Ovary (tissue), 9 donors: ENCODE results near the gene APH1A. TPM values are rescaled to one million over a fixed set of nuclear protein-coding genes. Genes with fewer than 3 reads are reported as not detected.

ENCODE experiments used
- DNase-seq, 5 donors: peaks; one replicate each; pipeline ENCODE4 v3.0.0-alpha.2; 2019 to 2020
- H3K27ac ChIP-seq, 2 donors: fragments of 200-600 bp; one replicate each; pipeline versions ENCODE4 v1.5.1 to v1.8.0; 2019 to 2022
- H3K27me3 ChIP-seq: fragments of 200-600 bp; one replicate; pipeline ENCODE4 v1.8.0; 2022
- H3K36me3 ChIP-seq: fragments of 200-600 bp; sonication (generic); one replicate; pipeline ENCODE4 v1.5.1; 2019
- H3K4me1 ChIP-seq: one replicate; pipeline ENCODE4 v1.8.1; 2013; ENCODE audit warnings: mild to moderate bottlenecking, moderate library complexity; ENCODE audit not compliant: insufficient read depth
- H3K4me3 ChIP-seq: fragments of 200-600 bp; sonication (generic); one replicate; pipeline ENCODE4 v1.5.1; 2017
- H3K9me3 ChIP-seq, 2 donors: fragments of 200-600 bp in 1 of 2; sonication (generic) in 1 of 2; one replicate each; pipeline versions ENCODE4 v1.5.1 to v1.8.1; 2013 to 2019; ENCODE audit warnings: mild to moderate bottlenecking in 1 of 2, moderate library complexity in 1 of 2
- CTCF ChIP-seq, 3 donors: fragments of 450-650 bp in 2 of 3; fragments of 200-600 bp in 1 of 3; IDR thresholded peaks; one replicate each; pipeline versions ENCODE4 v1.5.1 to v1.8.0; 2016 to 2022; ENCODE audit warnings: antibody characterized with exemption in 3 of 3, mild to moderate bottlenecking in 1 of 3
- EP300 ChIP-seq: sonication (generic); formaldehyde crosslinking; IDR thresholded peaks from one replicate; pipeline ENCODE4 v1.6.1; 2017; ENCODE audit warnings: antibody characterized with exemption
- POLR2A ChIP-seq: fragments of 450-650 bp; IDR thresholded peaks from one replicate; pipeline ENCODE4 v1.6.1; 2017; ENCODE audit warnings: antibody characterized with exemption, mild to moderate bottlenecking, moderate library complexity
- WGBS, 3 donors: extraction: QIAGEN DNeasy Blood & Tissue Kit in 1 of 3; methylation state at CpG; one replicate each; pipeline versions ENCODE4 v1.1.5 to v1.1.7; 2013 to 2017; 5-methylcytosine and 5-hydroxymethylcytosine counted together
- intact Hi-C, 4 donors: fragments of 100-400 bp; cut with DNase I; formaldehyde crosslinking; loops; one replicate each; pipeline versions ENCODE4 v1.11.0 to v1.15.1; 2022 to 2023
- polyA plus RNA-seq, 2 donors: library from polyadenylated mRNA; stranded (reverse); fragments of 200-250 nt in 1 of 2; fragments of 350-450 nt in 1 of 2; fragmentation: Illumina TruSeq in 1 of 2; extraction: RNeasy Lipid Tissue Mini Kit (QIAGEN cat#74804) in 1 of 2; gene quantifications; one replicate each; pipeline ENCODE4 v1.2.3, GENCODE V29; 2013 to 2014
- total RNA-seq, 7 donors: library from RNA; depleted of rRNA in 2 of 7; stranded (reverse); fragments of >200 nt in 2 of 7; fragmentation: NEBNext Ultra II Directional in 3 of 7; extraction: Animal tissue kit (Norgen Biotek cat#: 25700) in 3 of 7; gene quantifications; one replicate each; pipeline versions ENCODE4 v1.1.0 to v1.2.4, GENCODE V29; 2016 to 2023
- donor health status: DM: no; HTN: no; CAD: no; lungs with moderate emphysema.
- donor health status: DM: no; HTN: no; CAD: no.
- donor health status: Bipolar disorder and iron deficiency.
- donor health status: DM: yes; HTN: yes; CAD: no.
- donor health status: DM: no; HTN: no; CAD: no.
- donor health status: DM: yes; HTN: yes; CAD: no.

APH1A gene
- total and polyA plus RNA-seq, 9 donors: 80.0 to 151 (median 116) TPM

- no peak for DNase-seq
- Histone ChIP-seq H3K4me3 (no peak overlapping the region), H3K27ac (no peak overlapping the region), H3K4me1 (peaks cover 3% of the 10 kb centered on the region), H3K36me3 (no peaks in the 10 kb centered on the region), H3K27me3 (no peaks in the 10 kb centered on the region), H3K9me3 (no peaks in the 10 kb centered on the region)
- TF ChIP-seq EP300 (no peak), POLR2A (no peak), CTCF (IDR thresholded peaks at IDR 0.05) (no peak)
- 54 to 68% (median 63%) methylated on average over 1 of the region's 1 CpG for WGBS, 3 donors
- intact Hi-C loops: no loop called here
Observed at GRCh38 chr1:150273311-150273710, 4.5 kb upstream of the APH1A start.

- DNase-seq: no peak
- Histone ChIP-seq H3K27me3 (no peaks in the 10 kb centered on the region), H3K36me3 (no peaks in the 10 kb centered on the region), H3K4me3 (no peak overlapping the region), H3K27ac (no peak overlapping the region), H3K9me3 (no peaks in the 10 kb centered on the region), H3K4me1 (peaks cover 8% of the 10 kb centered on the region)
- intact Hi-C loops: no loop called here
- WGBS, 3 donors: 91% methylated on average over 7 of the region's 7 CpGs
- no peak for TF ChIP-seq CTCF (IDR thresholded peaks at IDR 0.05)
- TF ChIP-seq EP300: no peak
- no peak for TF ChIP-seq POLR2A
Observed at GRCh38 chr1:150271291-150271959, 2.6 kb upstream of the APH1A start.

- no peaks in the 10 kb centered on the region for H3K9me3 ChIP-seq
- intact Hi-C loops: loop anchor here in 1 of 4 donors (2.0 kb wide), 1 partner anchor 13 kb away; the partner anchor contains the start of gene CIART
- peaks cover 8% of the 10 kb centered on the region for H3K4me1 ChIP-seq
- DNase-seq: no peak
- H3K27ac ChIP-seq: peak overlapping the region in 1 of 2 donors; percentile 74
- H3K36me3 ChIP-seq: no peaks in the 10 kb centered on the region
- TF ChIP-seq EP300 (no peak), POLR2A (no peak), CTCF (IDR thresholded peaks at IDR 0.05) (no peak)
- 26 to 31% (median 27%) methylated on average over 10 of the region's 10 CpGs for WGBS, 3 donors
- H3K27me3 ChIP-seq: no peaks in the 10 kb centered on the region
- H3K4me3 ChIP-seq: peak overlapping the region; percentile 91
Observed at GRCh38 chr1:150269451-150269850, 635 bp upstream of the APH1A start.

- 0% methylated on average over 21 of the region's 21 CpGs for WGBS, 3 donors
- H3K27ac ChIP-seq: peak overlapping the region; percentile 58 to 74
- intact Hi-C loops: loop anchor here in 1 of 4 donors (2.0 kb wide), 1 partner anchor 14 kb away; the partner anchor contains the start of gene CIART
- no peaks in the 10 kb centered on the region for H3K27me3 ChIP-seq
- no peak for TF ChIP-seq CTCF (IDR thresholded peaks at IDR 0.05)
- no peak for TF ChIP-seq POLR2A
- no peak for TF ChIP-seq EP300
- no peaks in the 10 kb centered on the region for H3K36me3 ChIP-seq
- peak; percentile 38 to 65 (median 52) for DNase-seq
- no peaks in the 10 kb centered on the region for H3K9me3 ChIP-seq
- peaks cover 8% of the 10 kb centered on the region for H3K4me1 ChIP-seq
- H3K4me3 ChIP-seq: peak overlapping the region; percentile 91
Observed at GRCh38 chr1:150268340-150268704, 494 bp downstream of the APH1A start.
